ENCODE measurements around the gene E2F4. TPM values are rescaled to one million over a fixed set of nuclear protein-coding genes. Genes with fewer than 3 reads are reported as not detected.

The E2F4 gene
- polyA plus RNA-seq, 2 of the 4 experiments (the other 2 are of a cell fraction), result 65.1 to 66.6 TPM

DNA sequence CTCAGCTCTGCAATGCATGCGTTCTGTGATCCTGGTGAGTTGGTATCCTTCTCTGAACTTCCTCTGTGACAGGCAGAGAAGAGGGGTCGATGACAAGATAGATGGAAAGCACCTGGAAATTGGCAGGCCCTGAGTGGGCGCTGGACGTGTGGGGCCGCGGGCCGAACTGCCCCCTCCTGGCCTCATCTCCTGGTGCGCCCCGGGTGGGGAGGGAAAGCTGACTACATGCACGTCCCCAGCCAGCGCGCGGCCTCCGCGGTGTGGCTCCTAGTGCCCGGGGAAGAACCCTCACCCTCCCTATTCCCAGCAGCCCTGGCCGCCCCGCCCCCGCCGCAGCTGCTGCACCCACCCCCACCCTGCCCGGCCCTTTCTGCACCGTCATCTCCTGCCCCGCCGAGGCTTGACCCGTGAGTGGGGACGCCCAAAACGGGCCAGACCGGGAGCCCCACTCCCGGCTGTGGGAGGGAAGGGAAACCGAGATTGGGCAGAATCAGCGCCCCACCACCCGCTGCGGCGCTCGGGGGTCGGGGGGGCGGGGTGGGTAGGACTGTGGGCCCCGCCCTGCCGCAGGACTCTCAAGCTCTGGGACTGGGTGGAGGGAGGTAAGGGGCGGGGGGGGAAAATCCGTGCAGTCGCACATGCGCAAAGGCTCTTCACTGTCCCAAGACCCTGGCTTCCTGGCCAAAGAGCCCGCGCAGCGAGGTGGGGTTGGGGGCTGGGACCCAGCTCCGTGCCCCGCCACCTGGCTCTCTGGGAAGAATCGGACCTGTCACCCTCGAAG is 21.6 kb upstream of the E2F4 start, which contains the start of gene NOL3 (continued):
- TF ChIP-seq, protein P1, sequence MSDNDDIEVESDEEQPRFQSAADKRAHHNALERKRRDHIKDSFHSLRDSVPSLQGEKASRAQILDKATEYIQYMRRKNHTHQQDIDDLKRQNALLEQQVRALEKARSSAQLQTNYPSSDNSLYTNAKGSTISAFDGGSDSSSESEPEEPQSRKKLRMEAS (IDR thresholded peaks at IDR 0.05), result peak; percentile 54; the same call in 1 of the 2 replicates
- TF ChIP-seq JUN (IDR thresholded peaks at IDR 0.05) (peak; percentile 47 to 82; a peak in 3 of 5 replicates), CHD2 (IDR thresholded peaks at IDR 0.05; ENCODE audit: low read length, partially characterized antibody) (peak; percentile 42), EP300 (IDR thresholded peaks at IDR 0.05) (peak in 1 of 2 experiments; percentile 47; a peak in 1 of 5 replicates)

DNA sequence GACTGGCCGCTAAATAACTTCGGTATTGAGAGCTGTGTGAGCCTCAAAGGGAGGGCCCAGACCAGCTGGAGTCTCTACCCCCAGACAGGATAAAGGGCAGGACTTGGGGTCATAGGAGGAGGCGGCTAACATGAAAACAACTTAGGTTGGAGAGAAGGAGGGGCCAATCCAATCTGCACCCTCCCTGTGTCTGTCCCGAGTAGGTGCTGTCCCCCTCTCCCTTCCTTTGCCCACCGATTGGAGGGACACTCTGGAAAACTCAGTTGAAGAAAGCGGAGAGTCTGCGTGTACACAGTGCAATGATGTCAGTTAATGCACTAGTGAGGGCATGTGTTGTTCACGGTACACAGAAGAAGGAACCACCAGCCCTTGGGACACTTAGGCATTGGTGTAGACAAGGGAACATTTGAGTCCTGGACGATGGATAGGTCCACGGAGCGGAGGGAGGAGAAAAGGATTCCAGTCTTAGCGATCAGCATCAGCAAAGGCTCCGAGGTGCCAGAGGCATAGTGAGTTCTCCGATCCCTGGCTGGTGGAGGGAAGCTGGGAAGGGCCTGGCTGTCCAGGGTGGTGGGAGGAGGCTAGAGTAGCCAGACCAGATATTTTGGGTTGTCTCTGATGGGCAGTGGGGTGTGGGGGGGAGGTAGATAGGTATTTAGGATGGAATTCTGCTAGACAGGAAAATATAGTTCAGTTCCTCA is 20.9 kb upstream of the E2F4 start:
- peak overlapping the region; percentile 51 for H3K4me3 ChIP-seq
- peak overlapping the region; percentile 97 to 99 for H3K27ac ChIP-seq
- peak; percentile 41 to 51 for DNase-seq (ENCODE audit: low read depth in 1 of 2, low spot score in 1 of 2)
- peak overlapping the region; percentile 99 for H3K4me2 ChIP-seq
- TF ChIP-seq MAZ (IDR thresholded peaks at IDR 0.05; ENCODE audit: borderline replicate concordance, low read depth, low read length) (no peak), MYC (IDR thresholded peaks at IDR 0.05; ENCODE audit: borderline replicate concordance, low read length) (no peak), BHLHE40 (IDR thresholded peaks at IDR 0.05; ENCODE audit: low read depth, low read length) (no peak), KDM1A (IDR thresholded peaks at IDR 0.05; ENCODE audit: low read depth) (no peak), RAD21 (conservative IDR thresholded peaks at IDR 0.05 in 1 of 2, IDR thresholded peaks at IDR 0.05 in 1 of 2) (no peak)
- TF ChIP-seq, protein P2, sequence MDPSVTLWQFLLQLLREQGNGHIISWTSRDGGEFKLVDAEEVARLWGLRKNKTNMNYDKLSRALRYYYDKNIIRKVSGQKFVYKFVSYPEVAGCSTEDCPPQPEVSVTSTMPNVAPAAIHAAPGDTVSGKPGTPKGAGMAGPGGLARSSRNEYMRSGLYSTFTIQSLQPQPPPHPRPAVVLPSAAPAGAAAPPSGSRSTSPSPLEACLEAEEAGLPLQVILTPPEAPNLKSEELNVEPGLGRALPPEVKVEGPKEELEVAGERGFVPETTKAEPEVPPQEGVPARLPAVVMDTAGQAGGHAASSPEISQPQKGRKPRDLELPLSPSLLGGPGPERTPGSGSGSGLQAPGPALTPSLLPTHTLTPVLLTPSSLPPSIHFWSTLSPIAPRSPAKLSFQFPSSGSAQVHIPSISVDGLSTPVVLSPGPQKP (IDR thresholded peaks at IDR 0.05; ENCODE audit: low read depth, low read length), result no peak
- TF ChIP-seq, protein P1 (IDR thresholded peaks at IDR 0.05), result peak; percentile 8; the same call in 1 of the 2 replicates
- ATAC-seq, result peak; percentile 8 to 27
- CTCF ChIA-PET, result interaction anchor here (0.9 to 20.5 kb wide), 6 partner anchors 15 to 217 kb away, joined by 3 to 314 read pairs (median 6); partner anchors contain the start of genes B3GNT9, EXOC3L1, FBXL8 and MATCAP1
- no peaks in the 10 kb centered on the region for H3K9me3 ChIP-seq
- POLR2A ChIA-PET, result interaction anchor here (1.0 to 2.9 kb wide), 7 partner anchors 10 to 210 kb away, joined by 3 to 46 read pairs (median 4); partner anchors contain the start of genes B3GNT9, CES3, FBXL8 and FHOD1
- no peak for FAIRE-seq
- H3K4me1 ChIP-seq, result peaks cover 41% of the 10 kb centered on the region
- 36% methylated on average over 14 of the region's 14 CpGs for WGBS (ENCODE audit: missing lambda C conversion rate)

DNA sequence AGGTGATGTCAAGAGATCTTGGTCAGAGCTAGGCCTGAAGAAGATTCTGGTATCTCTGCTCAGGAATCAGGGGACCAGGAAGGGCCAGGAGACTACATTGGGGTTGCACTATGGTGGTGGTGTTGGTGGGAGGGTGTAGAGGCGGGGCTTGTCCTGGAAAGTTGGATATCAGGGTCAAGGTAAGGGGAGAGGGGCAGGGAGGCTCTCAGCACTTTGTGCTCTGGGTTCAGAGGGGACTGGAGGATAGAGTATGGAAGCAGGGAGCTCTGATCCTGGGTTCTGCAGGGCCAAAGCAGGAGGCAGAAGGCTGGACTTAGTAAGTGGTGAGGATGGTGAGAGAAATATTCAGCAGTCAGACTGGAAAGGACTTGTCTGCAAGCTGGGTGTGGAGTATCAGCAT is 18.6 kb upstream of the E2F4 start:
- H3K4me1 ChIP-seq, result peaks cover 41% of the 10 kb centered on the region
- no peak for TF ChIP-seq TFCP2L1 (CRISPR knock-in tag; IDR thresholded peaks at IDR 0.05)
- no peak for TF ChIP-seq ZC3H11A (IDR thresholded peaks at IDR 0.05)
- TF ChIP-seq NPAS2 (CRISPR knock-in tag; IDR thresholded peaks at IDR 0.05; ENCODE audit: borderline replicate concordance), result no peak
- TF ChIP-seq CBX8 (IDR thresholded peaks at IDR 0.05), result no peak
- no peak for TF ChIP-seq JUN (IDR thresholded peaks at IDR 0.05)
- TF ChIP-seq CHD4 (IDR thresholded peaks at IDR 0.05; ENCODE audit: borderline replicate concordance), result no peak

More for the DNA sequence above, 18.6 kb upstream of the E2F4 start:
- Histone ChIP-seq H3K9me3 (no peaks in the 10 kb centered on the region), H3K4me2 (peak overlapping the region; percentile 88), H3K4me3 (peak overlapping the region; percentile 50), H3K27ac (peak overlapping the region; percentile 84 to 87)
- 33% methylated on average over 1 of the region's 1 CpG for WGBS (ENCODE audit: missing lambda C conversion rate)
- FAIRE-seq (no peak), ATAC-seq (0 out of 6 replicates have a peak, but pooled peaks of 1 of the 2 experiments have one; percentile 0), DNase-seq (ENCODE audit: low read depth in 1 of 2, low spot score in 1 of 2) (no peak)
- ChIA-PET CTCF (interaction anchor here (0.6 to 20.5 kb wide), 10 partner anchors 12 to 308 kb away, joined by 3 to 314 read pairs (median 4); partner anchors contain the start of genes ATP6V0D1, B3GNT9, EXOC3L1 and FBXL8), POLR2A (interaction anchor here (0.5 to 1.2 kb wide), 5 partner anchors 13 to 281 kb away, joined by 3 to 6 read pairs (median 3); partner anchors contain the start of gene CBFB)
